HG03565 (cell line): ENCODE measurements around the gene NRDE2.
"Not testable (repeated sequence)": the region's sequence is repeated elsewhere in the genome, so short reads cannot be mapped to it uniquely, and the experiment has no call there.

Experiments
- ATAC-seq: cut with Tn5 transposase; IDR thresholded peaks from one replicate; pipeline ENCODE4 v1.9.1; 2021; ENCODE audit warnings: mild to moderate bottlenecking, moderate library complexity; ENCODE audit not compliant: unreplicated experiment

Gene NRDE2

GRCh38 chr14:90342327-90342726 lies 10.6 kb upstream of the NRDE2 start:
- no peak for ATAC-seq

DNA sequence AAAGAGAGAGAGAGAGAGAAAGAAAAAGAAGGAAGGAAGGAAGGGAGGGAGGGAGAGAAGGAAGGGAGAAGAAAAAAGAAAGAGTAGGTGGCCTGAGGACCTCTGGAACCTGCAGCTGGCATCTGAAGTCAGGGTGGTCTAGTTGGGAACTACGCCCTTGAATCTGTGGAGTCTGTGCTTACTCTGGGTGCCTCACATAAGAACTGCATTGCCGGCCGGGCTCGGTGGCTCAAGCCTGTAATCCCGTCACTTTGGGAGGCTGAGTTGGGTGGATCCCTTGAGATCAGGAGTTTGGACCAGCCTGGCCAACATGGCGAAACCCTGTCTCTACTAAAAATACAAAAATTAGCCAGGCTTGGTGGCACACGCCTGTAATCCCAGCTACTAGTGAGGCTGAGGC lies 10.0 kb upstream of the NRDE2 start:
- no peak for ATAC-seq

- ATAC-seq, result not testable (repeated sequence)
Observed at GRCh38 chr14:90341232-90341631, 9.5 kb upstream of the NRDE2 start.

DNA sequence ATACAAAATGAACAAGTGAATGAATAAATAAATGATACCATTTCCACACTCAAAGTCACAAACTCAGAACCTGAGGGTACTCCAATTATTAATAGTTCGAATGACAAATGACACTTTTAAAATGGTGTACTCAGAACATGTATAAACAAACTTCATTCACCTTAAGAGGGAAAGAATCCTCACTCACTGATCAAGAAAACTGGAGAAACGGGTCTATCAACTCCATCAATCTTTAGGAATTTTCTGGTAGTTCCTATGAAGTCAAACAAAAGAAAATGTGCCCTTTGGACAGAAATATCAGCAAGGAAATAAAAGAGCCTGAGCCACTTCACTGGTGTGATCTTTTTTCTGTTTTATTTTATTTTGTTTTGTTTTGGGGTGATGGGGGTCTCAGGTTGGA lies 5.2 kb upstream of the NRDE2 start:
- no peak for ATAC-seq

DNA sequence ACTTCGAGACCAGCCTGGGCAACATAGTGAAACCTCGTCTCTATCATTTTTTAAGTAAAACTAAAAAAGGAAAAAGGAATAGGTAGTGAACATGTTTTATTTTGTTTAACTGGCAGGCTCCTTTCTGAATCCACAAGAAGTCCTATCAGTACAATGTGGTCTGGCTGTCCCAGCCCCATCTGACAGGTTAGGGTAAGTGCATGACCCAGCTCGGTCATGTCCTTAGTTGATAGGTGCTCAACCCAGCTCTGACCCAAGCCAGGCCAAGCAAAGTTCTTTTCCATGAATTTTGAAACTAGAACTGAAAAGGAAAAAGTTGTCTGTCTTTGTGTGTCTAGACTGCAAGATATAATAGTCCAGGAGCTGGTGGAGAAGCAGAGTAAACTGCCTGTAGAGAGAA lies 4.7 kb upstream of the NRDE2 start:
- no peak for ATAC-seq

- peak; percentile 1 for ATAC-seq
Observed at GRCh38 chr14:90332271-90332584, 487 bp upstream of the NRDE2 start.

- ATAC-seq, result no peak
Observed at GRCh38 chr14:90330203-90331196, 1.2 kb downstream of the NRDE2 start.

GRCh38 chr14:90321891-90322290 lies 9.8 kb downstream of the NRDE2 start:
- no peak for ATAC-seq

- ATAC-seq, result no peak
Observed at GRCh38 chr14:90319634-90320541, 11.9 kb downstream of the NRDE2 start.

GRCh38 chr14:90319173-90319572 lies 12.6 kb downstream of the NRDE2 start:
- ATAC-seq, result no peak

DNA sequence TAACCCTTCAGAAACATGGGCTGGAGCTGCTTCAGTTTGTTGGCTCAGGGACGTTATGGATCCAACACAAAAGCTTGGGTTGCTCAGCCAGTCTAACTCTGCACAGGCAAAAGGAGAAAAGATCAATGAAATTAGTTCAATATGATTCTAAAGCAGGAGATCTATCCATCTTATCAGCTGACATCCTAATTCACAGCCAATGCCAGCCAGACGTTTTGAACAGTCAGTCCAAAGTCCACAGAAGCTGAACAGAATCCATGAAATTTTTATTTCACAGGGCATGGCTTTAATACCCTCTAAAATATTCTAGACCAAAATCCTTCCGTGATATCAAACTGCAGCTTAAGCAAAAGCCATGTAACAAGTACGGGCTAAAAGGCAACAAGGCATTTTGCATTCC lies 13.7 kb downstream of the NRDE2 start:
- ATAC-seq, result no peak

DNA sequence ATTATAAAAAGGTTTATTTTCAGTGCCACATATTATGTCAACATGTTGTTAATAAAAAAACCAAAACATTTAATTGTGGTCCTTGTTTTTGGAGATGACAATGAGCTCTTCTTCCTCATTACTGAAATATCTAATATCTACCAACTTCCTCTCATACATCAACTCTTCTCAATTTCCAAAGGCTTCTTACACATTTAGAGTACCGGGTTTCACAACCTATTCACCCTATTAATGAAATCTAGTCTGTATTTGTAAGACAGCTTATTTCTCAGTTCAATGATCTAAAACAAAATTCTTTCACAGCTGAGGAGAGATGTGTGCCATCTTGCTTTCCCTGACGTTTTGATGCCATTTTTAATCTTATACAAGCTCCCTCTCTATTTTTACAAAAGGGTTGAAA lies 14.5 kb downstream of the NRDE2 start:
- ATAC-seq, result no peak

DNA sequence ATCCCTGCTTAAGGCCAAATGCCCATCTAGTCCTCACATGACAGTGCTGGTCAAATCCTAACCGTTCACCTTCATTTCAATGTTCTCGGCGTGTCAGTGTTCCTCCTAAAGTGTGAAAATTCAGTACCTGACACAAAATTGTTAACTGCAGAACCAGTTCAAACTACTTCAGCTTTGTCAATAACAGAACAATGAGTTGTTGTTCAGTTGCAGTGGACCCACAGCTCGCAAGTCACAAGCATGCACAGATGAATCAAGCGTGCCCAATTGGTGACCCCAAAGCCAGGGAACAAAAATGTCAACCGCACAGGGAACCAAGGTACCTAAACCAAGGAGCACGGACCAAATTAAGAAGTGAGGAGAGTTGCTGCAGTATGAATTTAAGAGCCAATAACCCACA lies 23.2 kb downstream of the NRDE2 start:
- no peak for ATAC-seq

DNA sequence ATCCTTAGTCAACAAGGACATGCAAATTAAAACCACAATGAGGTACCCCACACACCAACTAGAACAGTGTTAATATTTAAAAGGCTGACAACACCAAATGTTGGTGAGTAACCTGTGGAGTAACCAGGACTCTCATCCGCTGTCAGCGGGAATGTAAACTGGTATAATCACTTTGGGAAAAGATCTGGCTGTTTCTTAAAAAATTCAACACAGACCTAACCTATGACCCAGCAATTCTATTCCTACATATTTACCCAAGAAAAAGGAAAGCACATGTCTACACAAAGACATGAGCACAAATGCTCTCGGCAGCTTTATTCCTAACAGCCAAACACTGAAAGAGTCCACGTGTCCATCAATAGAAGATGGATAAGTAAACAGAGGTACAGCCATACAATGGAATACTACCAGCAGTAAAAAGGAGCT lies 26.6 kb downstream of the NRDE2 start:
- ATAC-seq, result no peak

- ATAC-seq, result no peak
Observed at GRCh38 chr14:90304502-90304901, 27.2 kb downstream of the NRDE2 start.

DNA sequence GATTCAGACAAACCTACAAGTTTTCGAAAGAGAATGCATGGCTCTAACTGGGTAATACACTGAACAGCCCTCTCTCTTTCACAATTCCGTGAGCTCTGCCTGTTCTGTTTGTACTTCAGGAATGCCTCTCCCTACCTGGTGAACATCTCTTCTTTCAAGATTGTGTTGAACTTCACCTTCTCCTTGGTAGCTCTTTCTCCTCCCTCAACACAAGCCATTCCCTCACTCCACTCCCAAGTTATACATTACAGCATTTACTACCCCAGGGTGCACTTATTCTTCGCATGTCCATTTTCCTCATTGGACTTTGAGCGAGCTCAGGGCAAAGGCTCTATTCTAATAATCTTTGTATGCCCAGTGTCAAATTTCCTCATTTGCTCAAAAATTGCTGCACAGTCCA lies 28.3 kb downstream of the NRDE2 start:
- ATAC-seq, result no peak

- ATAC-seq, result no peak
Observed at GRCh38 chr14:90302529-90303303, 29.0 kb downstream of the NRDE2 start.

DNA sequence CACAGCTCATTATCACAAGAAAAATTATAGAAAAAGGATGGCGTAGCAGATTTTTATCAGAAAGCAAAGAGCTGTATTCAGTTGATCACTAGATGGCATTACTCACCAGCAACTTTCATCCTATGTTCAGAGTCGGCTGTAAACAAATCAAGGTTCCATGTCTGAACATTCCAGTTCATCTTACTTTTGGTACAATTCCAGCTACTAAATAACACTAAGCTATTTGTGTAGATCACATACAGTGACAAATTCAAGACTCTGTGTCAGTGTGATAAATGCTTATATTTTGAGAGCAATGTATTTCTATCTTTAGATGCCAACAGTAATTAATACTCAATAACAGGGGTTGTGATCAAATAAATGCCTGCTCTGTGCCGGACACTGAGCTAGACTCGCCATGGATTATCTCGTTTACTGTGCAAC lies 30.1 kb downstream of the NRDE2 start:
- ATAC-seq, result no peak

DNA sequence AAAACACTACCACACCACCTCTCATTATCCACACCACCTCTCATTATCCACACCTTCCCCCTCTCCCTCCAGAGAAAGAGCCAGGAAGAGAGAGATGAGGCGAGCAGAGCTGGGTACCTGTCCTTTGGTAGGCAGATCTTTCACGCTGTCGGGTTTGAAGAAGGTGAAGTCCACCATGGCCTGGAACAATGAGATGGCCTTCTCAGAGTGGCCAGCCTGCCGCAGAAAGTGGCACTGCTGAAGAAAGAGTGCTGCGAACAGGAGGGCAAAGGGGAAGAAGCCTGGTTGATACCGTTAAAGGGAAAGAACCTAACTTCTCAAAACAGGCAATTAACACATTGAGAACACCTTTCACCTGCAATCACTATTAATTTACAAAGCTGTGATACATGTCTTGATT lies 30.6 kb downstream of the NRDE2 start:
- ATAC-seq, result no peak

GRCh38 chr14:90300611-90301047 lies 31.1 kb downstream of the NRDE2 start:
- no peak for ATAC-seq

DNA sequence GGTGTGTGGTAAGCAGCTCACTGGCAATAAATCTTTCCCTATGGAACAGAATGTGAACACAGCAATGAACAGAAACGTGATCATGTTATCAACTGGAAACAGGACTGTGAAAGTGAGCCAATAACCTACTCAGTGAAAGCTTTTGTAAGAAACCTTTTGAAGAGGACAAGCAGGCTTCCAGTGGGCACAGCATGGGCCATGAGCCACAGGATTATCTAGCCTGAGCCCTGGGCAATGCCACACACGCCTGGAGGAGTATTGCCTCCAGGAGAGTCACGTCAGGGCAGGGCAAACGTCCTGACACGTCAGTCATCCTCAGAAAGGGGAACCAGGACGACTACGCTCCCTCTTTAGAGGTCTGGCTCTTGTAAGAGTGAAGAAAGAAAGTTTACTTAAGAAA lies 32.3 kb downstream of the NRDE2 start:
- ATAC-seq, result no peak
